Erythroblast (primary cell): ENCODE results near the gene CD36.

Experiments
- GATA1 ChIP-seq: IDR thresholded peaks from 2 replicates; pipeline ENCODE4 v1.6.1; 2011; ENCODE audit warnings: low read depth, mild to moderate bottlenecking, control low read depth, low read length, moderate library complexity
- POLR2A ChIP-seq: IDR thresholded peaks from 2 replicates; pipeline ENCODE4 v1.6.1; 2011; ENCODE audit warnings: mild to moderate bottlenecking, low read length

DNA sequence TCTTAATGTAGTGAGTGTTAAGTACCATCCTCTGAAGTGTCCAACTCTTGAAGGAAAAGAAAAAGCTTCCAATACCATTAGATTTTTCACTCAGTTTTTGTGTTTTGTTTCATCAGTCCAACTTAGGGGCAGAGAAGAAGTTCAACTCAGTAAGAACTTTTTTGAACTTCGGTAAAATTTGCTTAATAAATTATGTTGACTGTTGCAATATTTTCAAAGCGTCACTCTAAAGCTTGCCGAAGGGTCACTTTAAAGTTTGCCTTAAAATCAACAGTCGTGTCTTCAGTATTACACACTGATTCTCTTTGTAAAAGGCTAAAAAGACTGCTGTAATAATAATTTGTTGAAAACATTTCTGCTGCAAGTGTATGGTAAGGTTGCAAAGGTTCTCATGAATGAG lies 17.6 kb downstream of the CD36 start:
- TF ChIP-seq POLR2A (no peak), GATA1 (no peak)
